HG03565 (cell line): ENCODE measurements around the gene CTNS.

Source experiments
- ATAC-seq: cut with Tn5 transposase; IDR thresholded peaks from one replicate; pipeline ENCODE4 v1.9.1; 2021; ENCODE audit warnings: mild to moderate bottlenecking, moderate library complexity; ENCODE audit not compliant: unreplicated experiment

CTNS gene

DNA sequence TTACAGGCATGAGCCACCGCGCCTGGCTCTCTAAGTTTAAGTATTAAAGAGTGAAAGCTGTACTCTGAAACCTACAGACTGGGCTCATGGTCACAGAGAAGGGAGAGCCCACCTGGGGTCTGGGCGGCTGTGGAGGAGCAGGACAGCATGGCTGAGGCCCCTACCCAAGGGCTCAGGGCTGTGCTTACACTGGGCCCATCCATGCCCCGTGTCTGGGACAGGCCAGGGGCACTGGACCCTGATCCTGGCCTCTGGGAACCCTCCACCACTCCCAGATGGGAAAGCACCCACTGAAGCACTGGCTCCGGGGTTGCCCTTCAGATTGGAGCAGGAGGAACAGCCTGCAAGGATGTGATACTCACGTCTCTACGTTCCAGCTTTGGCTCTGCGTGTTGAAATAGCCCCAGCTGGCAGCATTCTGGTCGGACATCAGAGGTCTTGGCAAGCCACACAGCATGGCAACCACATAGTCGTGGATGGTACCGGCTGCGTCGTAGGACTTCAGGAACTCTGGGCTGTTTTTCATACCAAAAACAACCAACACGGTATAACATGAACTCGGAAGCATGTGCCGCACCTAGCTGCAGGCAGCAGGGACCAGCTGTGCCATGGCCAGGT is 13.5 kb upstream of the CTNS start:
- ATAC-seq, result no peak

DNA sequence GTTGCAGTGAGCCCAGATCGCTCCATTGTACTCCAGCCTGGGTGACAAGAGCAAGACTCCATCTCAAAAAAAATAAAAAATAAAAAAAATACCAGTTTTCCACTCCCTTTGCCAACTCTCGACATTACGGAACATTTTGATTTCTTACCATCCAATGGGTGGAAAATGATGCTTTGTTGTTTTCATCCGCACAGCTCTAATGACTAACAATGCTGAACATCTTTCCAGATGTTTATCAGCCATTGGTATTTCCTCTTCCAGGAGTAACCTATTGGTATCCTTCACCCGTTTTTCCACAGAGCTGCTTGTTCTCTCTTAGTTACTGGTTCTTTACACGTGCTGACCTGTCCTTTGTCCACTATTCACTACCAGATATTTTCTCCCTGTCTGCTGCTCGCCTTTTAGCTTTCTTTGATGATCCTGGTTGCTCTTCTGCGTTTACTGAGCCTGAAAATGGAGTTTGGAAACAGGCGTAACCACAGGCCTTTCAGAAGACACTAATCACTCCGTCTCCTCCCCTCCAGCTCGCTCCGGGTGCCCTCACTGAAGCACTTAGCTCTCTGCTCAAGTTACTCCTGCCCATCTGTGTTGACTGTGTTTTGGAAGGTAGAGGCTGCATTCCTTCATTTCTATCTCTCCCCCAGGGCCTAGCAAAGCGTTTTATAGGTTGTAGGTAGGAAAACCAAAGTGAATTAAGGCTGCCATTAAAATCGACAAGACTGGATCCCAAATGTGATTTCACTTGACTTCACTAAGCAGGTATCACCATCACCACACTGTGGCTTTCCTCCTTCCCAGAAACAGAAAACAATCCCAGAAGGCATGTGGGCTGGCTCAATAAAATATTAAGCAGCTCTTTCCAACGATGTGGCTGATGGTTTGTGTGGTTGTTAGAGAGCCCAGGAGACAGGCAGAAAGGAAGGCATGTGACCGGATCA is 9.5 kb upstream of the CTNS start:
- no peak for ATAC-seq

DNA sequence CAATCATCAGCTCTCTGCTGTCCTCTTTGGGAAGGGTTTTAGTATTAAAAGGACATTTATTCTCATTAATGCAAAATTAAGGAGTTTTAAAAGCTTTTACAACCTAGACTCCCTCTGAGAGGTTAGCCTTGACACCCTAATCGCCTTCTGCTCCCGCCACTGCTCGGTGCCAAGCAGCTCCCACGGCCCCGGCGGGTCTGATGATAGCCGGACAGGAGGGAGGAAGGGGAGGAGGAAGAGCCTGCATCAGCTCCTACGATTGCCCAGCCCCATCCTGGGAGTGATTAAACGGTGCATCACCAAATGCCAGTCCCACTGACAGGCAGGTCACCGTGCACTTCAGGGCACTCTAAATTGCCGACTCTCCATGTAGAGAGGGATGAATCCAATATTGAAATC is 8.8 kb upstream of the CTNS start:
- no peak for ATAC-seq

DNA sequence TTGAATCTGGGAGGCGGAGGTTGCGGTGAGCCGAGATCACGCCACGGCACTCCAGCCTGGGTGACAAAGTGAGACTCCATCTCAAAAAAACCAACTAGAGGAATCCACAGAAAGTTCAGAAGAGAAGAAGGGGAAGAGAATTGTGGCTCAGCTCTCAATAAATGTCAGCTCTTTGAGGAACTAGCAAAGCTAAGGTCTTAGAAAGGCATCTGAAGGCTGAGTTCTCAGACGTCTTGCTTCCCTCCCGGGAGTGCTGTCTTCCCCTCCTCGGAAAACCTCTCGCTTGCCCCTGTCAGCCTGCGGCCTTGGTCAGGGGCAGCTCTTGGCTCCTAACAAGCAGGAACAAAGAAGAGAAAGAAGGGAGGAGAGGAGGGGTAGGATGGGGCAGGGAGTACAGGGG is 5.8 kb upstream of the CTNS start:
- ATAC-seq, result no peak

DNA sequence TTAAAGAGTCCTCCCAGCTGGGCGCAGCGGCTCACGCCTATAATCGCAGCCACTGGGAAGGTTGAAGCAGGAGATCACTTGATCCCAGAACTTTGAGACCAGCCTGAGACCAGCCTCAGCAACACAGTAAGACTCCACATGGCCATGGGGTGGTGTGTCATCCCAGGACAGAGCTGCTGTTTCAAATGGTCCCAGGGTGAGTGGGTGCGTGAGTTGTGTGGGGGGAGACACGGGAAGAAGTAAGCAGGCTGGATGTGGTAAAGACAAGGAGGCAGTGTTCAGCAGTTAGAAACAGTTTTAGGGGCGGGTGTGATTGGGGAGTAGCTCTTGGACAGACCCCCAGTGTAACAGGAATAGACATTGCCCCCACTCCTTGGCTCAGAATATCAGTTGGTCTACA is 4.3 kb upstream of the CTNS start:
- no peak for ATAC-seq

DNA sequence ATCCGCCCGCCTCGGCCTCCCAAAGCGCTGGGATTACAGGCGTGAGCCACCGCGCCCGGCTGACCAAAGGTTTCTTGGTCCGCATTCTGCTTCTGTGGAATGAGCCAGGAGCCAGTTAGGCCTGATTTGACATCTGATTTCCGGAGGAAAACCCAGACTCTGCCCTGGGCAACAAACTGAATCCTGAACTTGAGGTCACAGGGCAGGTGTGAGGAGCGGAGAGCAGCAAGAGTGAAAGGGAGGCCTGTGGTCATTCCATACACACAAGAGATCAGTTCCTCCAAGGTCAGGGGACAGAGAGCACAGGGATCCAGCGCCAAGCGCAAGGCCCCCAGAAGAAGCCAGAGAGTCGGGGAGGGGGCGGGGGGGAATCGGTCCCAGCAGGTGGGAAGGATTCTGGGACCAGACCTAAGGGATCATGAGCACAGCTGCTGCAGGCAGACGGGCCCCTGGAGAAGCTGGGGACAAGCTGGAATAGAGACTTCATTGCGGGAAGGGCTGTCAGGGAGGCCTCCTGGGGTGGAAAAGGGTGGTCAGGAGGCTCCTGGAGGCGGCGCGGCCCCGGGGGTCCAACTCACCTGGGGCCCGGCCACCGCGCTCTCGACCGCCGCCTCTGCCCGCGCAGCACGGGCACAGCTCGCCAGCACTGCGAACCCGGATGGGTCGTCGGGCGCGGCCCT is 946 bp upstream of the CTNS start:
- ATAC-seq, result no peak

DNA sequence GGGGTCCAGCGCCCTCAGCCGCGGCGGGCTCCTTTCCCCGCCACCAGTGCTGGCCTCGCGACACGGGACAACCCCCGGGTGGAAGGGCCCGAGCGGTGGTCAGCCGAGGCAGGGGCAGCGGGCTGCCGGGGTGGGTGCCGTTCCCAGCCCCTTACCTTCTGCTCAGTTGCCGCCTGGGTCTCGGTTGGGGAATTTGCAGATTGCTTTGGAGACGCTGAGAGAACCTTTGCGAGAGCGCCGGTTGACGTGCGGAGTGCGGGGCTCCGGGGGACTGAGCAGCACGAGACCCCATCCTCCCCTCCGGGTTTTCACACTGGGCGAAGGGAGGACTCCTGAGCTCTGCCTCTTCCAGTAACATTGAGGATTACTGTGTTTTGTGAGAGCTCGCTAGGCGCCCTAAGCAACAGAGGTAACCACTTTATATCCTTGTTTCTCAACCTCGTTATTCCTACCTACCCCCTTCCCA is 381 bp downstream of the CTNS start:
- ATAC-seq, result peak; percentile 2

DNA sequence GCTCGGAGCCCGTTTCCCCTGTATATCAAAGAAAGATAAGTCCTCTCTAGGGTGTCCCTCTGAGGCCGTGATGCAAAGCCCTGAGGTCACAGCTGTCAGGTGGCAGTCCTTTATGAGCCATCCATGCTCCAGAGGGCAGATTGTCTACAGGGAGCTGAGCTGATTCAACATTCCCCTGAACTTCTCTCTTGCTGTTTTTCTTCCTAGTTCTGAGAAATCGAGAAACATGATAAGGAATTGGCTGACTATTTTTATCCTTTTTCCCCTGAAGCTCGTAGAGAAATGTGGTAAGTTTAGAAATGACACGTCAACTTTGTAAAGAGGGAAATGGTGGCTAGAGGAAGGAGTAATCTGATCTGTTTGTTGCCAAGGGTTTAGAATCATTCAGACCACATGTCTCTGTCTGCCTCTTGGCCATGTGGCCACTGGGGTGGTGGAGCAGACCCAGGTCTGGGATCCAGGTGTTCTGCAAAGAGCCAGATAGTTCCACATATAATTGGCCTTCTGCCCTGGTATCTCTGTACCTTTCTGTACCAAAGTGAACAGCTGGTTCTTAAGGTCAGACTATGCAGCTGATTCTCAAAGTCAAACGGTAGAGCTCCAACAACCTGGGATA is 3.5 kb downstream of the CTNS start:
- no peak for ATAC-seq

DNA sequence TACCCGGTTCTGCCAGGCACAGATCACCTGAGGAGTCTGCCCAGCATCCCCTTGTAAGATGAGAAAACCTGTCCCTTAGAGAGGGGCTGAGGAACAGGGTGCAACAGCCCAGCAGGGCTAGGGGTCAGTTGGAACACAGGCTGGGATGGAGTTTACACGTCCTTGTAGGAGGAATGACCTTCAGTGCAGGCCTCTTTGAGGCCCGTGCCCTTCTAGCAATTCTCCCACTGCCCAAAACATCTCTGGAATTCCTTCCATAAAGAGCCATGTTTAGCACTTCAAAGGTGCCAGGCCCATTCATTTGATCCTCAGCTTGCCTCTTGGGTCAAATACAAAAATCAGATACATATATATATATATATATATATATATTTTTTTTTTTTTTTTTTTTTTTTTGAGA is 4.5 kb downstream of the CTNS start:
- no peak for ATAC-seq

DNA sequence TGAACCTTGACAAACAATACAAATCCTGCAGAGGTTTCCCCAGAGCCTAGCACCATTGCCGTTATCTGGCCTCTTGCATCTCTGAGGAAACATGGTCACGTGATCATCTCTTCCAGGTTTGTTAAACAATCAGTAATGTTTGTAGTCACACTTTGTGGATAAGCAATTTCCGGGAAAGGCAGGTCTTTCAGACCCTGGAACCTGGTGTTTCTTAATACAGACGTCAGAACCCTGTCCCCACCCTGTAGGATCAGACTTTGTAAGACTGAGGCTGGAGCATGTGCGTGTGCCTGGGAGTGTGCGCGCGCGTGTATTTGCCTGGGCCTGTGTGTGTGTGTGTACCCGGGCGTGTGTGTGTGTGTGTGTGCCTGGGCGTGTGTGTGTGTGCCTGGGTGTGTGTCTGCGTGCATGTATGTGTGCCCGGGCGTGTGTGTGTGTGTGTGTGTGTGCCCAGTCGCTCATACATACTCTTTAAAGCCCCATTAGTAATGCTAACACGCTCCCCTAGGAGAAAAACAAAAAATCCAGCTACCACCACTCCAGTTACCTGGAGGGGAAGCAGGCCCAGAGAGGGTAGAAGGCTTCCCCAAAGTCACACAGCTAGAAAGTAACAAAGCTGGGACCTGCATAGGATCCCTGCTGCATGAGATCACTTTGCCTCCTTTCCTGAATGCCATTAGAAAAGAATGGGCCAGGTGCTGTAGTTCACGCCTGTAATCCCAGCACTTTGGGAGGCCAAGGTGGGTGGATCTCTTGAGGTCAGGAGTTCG is 5.3 kb downstream of the CTNS start:
- no peak for ATAC-seq

DNA sequence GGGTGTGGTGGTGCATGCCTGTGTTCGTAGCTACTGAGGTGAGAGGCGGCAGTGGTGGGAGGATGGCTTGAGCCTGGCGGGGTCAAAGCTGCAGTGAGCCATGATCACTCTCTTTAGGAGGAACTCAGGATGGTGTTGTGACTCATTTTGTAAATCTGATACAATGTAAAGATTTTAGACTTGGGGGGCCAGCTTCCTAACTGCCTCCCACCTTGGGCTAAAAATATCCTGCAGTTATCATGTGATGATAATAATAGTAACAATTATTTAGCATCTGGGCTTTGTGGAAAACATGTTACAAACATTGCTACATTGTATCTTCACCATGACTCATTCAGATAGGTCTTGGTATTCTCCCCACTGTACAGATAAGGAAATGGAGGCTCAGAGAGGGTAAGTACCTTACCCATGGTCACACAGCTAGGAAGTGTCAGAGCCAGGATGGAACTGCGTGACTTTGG is 7.4 kb downstream of the CTNS start:
- ATAC-seq, result no peak

DNA sequence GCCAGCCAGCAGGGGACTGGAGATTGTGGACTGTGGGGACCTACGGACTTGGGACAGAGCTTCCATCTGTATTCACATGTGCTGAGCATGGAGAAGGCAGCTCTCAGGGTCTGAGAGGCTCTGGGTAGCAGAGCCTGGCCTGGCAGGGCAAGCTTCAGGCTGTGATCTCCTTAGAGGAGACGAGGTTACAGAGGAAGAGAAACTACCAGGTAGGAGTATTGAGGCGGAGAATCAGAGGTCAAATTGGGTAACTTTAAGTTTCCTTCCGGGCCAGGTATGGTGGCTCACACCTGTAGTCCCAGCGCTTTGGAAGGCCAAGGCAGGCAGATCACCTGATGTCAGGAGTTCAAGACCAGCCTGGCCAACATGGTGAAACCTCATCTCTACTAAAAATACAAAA is 8.8 kb downstream of the CTNS start:
- no peak for ATAC-seq

DNA sequence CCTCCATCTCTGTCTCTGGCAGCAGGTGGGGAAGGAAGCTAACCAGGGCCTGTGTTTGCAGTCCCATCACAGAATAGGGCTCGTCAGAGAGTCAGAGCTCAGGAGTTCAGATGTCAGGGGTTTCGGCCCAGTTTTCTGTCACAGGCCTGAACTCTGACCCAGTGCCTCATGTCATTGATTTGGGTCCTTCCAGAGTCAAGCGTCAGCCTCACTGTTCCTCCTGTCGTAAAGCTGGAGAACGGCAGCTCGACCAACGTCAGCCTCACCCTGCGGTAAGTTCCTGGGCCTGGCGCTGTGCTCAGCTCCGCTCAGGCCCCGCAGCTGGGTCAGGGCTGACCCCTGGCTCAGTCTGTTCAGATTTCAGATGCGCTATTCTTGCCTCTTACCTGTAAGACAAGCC is 10.7 kb downstream of the CTNS start:
- ATAC-seq, result no peak

DNA sequence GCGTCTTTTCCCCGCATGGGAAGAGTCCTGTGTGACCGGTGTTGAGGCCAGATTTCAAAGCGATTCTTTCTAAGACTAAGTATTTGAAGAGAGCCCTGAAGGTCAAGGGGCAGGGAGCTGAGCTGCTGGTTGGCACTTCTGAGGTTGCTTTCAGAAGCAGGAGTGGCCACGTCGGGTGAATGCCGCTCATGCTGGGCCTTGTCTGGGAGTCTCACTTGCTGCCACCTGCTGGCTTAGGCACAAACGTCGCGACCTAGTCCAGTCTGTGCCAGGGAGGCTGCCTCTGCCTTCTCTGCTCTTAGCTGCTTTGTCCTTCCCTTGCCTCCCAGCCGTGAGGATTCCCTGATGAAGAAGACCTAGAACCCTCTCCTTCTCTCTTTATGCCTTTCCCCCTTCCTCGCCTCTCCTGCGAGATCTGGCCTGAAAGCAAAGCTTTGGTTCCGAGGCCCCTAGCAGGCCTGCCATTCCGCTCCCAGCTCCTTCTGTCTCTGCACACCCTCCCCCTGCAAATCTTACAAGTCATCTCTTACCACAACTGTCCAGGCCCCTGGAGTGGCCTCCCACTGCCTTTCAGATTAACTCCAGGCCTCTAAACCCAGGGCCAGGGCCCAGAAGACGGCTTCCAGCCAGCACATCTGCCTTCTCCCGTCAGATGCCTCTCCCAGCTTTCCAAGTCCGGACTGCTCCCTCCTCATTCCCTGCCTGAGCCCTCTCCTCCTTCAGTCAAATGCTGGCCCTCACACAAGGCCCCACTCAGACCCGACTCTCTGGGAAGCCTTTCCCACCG is 11.4 kb downstream of the CTNS start:
- no peak for ATAC-seq

DNA sequence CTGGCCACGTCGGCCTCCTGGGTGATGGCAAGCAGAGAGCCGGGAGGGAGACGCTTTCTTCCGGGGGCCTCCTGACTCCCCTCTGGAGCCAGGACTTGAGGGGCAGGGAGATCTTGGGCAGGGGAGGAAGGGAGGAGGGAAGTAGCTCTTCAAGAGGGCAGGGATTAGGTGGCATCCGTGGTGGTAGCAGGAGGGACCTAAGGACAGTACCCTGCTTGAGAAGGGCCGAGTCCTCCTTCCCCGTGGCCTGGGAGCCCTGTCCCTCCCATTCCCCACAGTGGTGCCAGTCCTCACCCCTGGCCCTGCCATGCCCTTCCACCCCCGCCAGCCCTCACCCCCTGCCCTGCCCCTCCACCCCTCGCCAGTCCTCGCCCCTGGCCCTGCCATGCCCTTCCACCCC is 19.2 kb downstream of the CTNS start:
- ATAC-seq, result no peak

DNA sequence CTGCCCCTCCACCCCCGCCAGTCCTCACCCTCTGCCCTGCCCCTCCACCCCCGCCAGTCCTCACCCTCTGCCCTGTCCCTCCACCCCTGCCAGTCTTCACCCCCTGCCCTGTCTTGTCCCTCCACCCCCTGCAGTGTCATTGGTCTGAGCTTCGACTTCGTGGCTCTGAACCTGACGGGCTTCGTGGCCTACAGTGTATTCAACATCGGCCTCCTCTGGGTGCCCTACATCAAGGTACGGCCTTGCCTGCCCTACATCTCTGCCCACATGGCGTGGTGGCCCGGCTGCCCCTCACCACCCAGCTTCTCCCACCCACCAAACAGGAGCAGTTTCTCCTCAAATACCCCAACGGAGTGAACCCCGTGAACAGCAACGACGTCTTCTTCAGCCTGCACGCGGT is 19.8 kb downstream of the CTNS start:
- no peak for ATAC-seq

DNA sequence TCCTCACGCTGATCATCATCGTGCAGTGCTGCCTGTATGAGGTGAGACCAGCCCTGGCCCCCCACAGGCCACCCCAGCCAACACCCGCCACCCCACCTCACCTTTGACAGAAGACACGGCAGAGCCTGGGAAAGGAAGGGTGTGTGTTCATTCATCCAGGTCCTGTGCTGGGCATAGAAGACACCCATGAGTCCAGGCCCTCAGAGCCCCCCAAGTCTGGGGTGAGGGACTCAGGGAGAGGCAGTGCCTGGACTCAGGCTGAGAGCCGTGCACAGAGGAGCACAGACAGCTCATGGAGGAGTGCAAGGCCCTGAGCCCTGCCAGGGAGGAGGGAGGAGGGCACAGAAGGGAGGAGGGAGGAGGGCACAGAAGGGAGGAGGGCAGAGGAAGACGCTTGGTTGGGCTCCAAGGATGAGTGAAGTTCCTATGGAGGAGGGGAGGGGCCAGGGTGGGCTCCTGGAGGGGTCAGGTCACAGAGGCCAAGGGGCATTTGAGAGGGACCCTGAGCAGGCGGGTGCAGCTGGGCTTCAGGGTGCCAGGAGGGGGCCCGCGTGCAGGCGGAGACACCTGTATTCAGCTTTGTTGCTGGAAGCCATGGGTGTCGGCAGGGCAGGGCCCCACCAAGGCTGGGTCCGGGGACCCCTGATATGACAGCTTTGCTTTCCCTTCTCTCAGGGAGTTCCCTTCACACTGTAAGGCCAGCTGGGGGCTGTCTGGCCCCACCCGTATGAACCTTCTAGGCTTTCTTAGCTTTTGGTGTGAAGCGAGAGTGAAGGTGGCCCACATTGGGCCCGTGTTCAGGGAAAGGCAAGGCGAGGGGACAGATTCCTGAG is 20.4 kb downstream of the CTNS start:
- ATAC-seq, result no peak

DNA sequence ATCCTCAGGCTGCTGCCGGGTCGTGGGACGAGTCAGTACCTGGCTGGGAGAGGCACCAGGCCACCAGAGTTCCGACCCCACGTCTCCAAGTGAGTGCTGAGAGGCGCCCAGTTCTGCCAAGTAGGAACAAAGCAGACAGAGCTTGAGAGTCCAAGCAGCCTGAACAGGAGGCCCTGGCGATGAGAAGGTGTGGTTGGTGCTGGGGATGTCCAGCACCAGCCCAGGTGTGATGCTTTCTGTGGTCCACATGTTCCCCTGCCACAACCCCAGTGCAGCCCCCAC is 21.0 kb downstream of the CTNS start:
- ATAC-seq, result no peak
